Smooth muscle cell of the umbilical artery (primary cell): ENCODE results near the gene SLC27A4. TPM values are rescaled to one million over a fixed set of nuclear protein-coding genes. Genes with fewer than 3 reads are reported as not detected.

Experiments used
- total RNA-seq: library from RNA; depleted of rRNA; stranded (reverse); fragments of >200 nt; gene quantifications from 2 replicates; pipeline ENCODE4 v1.2.3, GENCODE V29; 2014

SLC27A4 gene
- 16.3 and 22.0 TPM in 2 replicates for total RNA-seq

GRCh38 chr9:128339761-128340690 is at the start of gene SLC27A4:
Gene SLC27A4, plus strand, starts transcription at chr9:128340527. Its CDS starts 2,606 bp downstream, at chr9:128343133.

DNA sequence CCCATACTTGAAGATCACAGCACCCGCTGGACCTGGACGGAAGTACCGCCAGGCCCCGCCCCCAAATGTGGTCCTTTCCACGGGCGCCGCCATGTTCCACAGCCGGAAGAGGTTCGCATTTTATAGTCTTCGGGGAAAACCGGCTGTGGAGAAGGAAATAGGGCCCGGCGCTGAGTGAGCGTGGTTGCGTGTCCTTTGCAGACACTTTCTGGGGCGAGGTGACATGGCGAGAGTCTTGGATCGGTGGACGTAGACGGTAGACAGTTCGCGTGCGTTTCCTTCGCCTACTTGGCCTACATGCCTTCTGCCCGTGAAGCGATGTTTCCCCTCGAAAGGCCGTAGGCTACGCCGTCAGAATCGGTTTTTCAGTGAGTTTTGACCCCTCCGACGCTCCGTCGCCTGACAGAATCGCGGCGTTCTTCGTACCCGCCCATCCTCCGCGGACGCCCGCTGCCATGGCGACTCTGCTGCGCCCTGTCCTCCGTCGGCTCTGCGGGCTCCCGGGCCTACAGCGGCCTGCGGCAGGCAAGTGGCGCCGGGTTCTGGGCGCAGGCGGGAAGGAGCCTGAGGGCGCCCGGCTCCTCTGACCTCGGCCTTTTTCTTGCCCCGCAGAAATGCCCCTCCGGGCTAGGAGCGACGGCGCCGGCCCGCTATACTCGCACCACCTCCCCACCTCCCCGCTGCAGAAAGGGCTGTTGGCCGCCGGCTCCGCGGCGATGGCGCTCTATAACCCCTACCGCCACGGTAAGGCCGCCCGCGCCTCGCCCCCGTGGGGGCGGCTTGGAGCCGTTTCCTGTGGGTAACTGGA is 17.7 kb upstream of the SLC27A4 start, which contains the start of the genes COQ4 and TRUB2:
Gene COQ4, plus strand, starts transcription at position 436 of the 808 bp plus-strand sequence. Its CDS starts 20 bp downstream, at position 456.
Gene TRUB2, minus strand, starts transcription at position 44 of the 808 bp plus-strand sequence. Its CDS starts 39 bp downstream, at position 5.

DNA sequence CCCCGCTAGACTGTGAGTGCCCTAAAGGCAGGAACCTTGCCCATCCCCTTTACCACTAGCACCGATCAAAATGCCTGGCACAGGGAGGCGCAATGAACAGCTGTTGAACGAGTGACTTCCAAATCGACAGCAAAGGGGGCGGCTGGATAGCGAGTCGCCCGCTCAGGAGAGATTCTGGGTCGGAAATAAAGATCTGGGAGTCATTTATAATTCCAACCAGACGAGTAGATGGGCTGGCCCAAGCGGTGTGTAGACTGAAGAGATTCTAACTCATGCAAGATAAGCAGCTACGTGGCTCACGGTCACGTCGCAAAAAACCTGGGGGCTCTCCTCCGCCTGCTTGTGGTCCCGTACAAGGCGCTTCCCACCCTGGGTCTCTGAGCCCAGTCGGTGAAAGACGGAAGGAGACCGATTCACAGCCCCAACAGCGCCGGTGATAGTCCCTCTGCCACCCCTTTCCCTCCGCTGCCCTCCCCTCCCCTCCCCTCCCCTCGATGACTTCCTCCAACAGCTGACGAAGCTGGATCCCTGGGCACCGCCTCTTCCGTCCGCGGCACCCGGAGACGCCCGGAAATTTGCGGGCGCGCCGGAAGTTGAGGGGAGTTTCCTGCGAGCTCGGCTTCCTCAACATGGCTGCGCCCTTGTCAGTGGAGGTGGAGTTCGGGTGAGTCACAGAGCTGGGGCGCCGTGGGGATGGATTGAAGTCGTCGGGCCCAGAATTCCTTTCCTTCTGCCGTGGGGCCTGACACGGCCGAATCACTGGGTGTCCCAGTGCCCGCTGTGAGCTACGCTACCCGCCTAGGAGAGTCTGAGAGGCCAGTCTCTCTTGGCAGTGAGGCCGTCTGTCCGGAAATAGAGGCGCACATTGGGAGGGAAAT is 30.7 kb downstream of the SLC27A4 start, which contains the start of gene URM1:
Gene URM1, plus strand, starts transcription at position 623 of the 878 bp plus-strand sequence. Its CDS starts 7 bp downstream, at position 630.

Other genes with a start within 250 kb of the SLC27A4 start
- 53.4 and 70.1 TPM in 2 replicates for gene PTGES2, start 212.8 kb upstream of the SLC27A4 start, total RNA-seq
- gene LCN2, start 191.1 kb upstream of the SLC27A4 start, total RNA-seq, result not detected in 2 replicates
- 40.9 and 47.8 TPM in 2 replicates for gene BBLN, start 180.3 kb upstream of the SLC27A4 start, total RNA-seq
- gene CIZ1, start 149.0 kb upstream of the SLC27A4 start, total RNA-seq, result 17.2 and 42.0 TPM in 2 replicates
- 9.5 and 14.2 TPM in 2 replicates for gene DNM1, start 137.1 kb upstream of the SLC27A4 start, total RNA-seq
- gene GOLGA2, start 64.5 kb upstream of the SLC27A4 start, total RNA-seq, result 146 and 160 TPM in 2 replicates
- gene SWI5, start 64.3 kb upstream of the SLC27A4 start, total RNA-seq, result 34.6 and 38.0 TPM in 2 replicates
- gene TRUB2, start 18.1 kb upstream of the SLC27A4 start, total RNA-seq, result 8.9 and 10.4 TPM in 2 replicates
- gene COQ4, start 17.7 kb upstream of the SLC27A4 start, total RNA-seq, result 19.6 and 20.8 TPM in 2 replicates
- 20.5 and 34.4 TPM in 2 replicates for gene URM1, start 30.8 kb downstream of the SLC27A4 start, total RNA-seq
- gene CERCAM, start 80.3 kb downstream of the SLC27A4 start, total RNA-seq, result 158 and 228 TPM in 2 replicates
- gene ODF2, start 115.5 kb downstream of the SLC27A4 start, total RNA-seq, result 39.2 and 56.0 TPM in 2 replicates
- 15.1 and 24.1 TPM in 2 replicates for gene GLE1, start 164.2 kb downstream of the SLC27A4 start, total RNA-seq
- 280 and 352 TPM in 2 replicates for gene SPTAN1, start 212.1 kb downstream of the SLC27A4 start, total RNA-seq